WTC11 (cell line): Measurements from ENCODE around the gene BMP8B. TPM values are rescaled to one million over a fixed set of nuclear protein-coding genes. Genes with fewer than 3 reads are reported as not detected.

Experiments
- ATAC-seq: fragments of 200-7000 bp; cut with Tn5 transposase; 2 replicates; pipeline ENCODE4 v1.10.0; 2021; ENCODE audit warnings: mild to moderate bottlenecking, moderate library complexity
- CTCF ChIA-PET: fragments of 300-600 bp; sonication (Branson Sonifier 250); formaldehyde crosslinking; loops from one replicate; lab custom pipeline; 2021; ENCODE audit warnings: antibody characterized with exemption; lab: Charles Lee
- POLR2A ChIA-PET: fragments of 350-600 bp; sonication (Branson Sonifier 250); formaldehyde crosslinking; loops from one replicate; lab custom pipeline; 2021; ENCODE audit warnings: antibody characterized with exemption; lab: Charles Lee
- DNase-seq: peaks from one replicate; pipeline ENCODE4 v3.0.0; 2021; ENCODE audit warnings: low spot score
- H3K27ac Mint-ChIP-seq: 2 replicates; pipeline ENCODE4 v1.8.0; 2021; ENCODE audit warnings: mixed read lengths
- H3K27me3 Mint-ChIP-seq: 2 replicates; pipeline ENCODE4 v1.8.0; 2021; ENCODE audit warnings: low read depth, mild to moderate bottlenecking, moderate library complexity, mixed read lengths
- H3K36me3 Mint-ChIP-seq: 2 replicates; pipeline ENCODE4 v1.8.0; 2021; ENCODE audit warnings: mixed read lengths
- H3K4me1 Mint-ChIP-seq: 2 replicates; pipeline ENCODE4 v1.8.0; 2022; ENCODE audit warnings: mixed read lengths
- H3K4me3 Mint-ChIP-seq: 2 replicates; pipeline ENCODE4 v1.8.0; 2021; ENCODE audit warnings: mild to moderate bottlenecking, moderate library complexity, mixed read lengths
- H3K9me3 Mint-ChIP-seq: 2 replicates; pipeline ENCODE4 v1.8.0; 2021; ENCODE audit warnings: mixed read lengths
- CREB1 ChIP-seq: sonication (generic); formaldehyde crosslinking; IDR thresholded peaks from 2 replicates; pipeline ENCODE4 v1.8.0; 2023; ENCODE audit warnings: mild to moderate bottlenecking, missing genetic modification reagents
- EMX1 ChIP-seq: fragments of 250-450 bp; sonication (Bioruptor Pico); IDR thresholded peaks from 2 replicates; pipeline ENCODE4 v1.8.0; 2021; ENCODE audit warnings: mild to moderate bottlenecking
- FOXK1 ChIP-seq: sonication (generic); formaldehyde crosslinking; IDR thresholded peaks from 2 replicates; pipeline ENCODE4 v1.8.0; 2022; ENCODE audit warnings: mild to moderate bottlenecking, moderate library complexity, missing genetic modification reagents
- FOXP1 ChIP-seq: sonication (generic); formaldehyde crosslinking; IDR thresholded peaks from 2 replicates; pipeline ENCODE4 v1.8.0; 2022; ENCODE audit warnings: missing genetic modification reagents, mild to moderate bottlenecking, moderate library complexity, borderline replicate concordance
- HMGA2 ChIP-seq: fragments of 250-450 bp; sonication (Bioruptor Pico); IDR thresholded peaks from 2 replicates; pipeline ENCODE4 v1.4.0; 2021; ENCODE audit warnings: mild to moderate bottlenecking, moderate library complexity
- JUN ChIP-seq: sonication (generic); formaldehyde crosslinking; IDR thresholded peaks from 2 replicates; pipeline ENCODE4 v1.8.0; 2023; ENCODE audit warnings: mild to moderate bottlenecking, missing genetic modification reagents
- KAT7 ChIP-seq: sonication (generic); formaldehyde crosslinking; IDR thresholded peaks from 2 replicates; pipeline ENCODE4 v1.8.1; 2023; ENCODE audit warnings: missing genetic modification reagents, mild to moderate bottlenecking, borderline replicate concordance
- NFATC4 ChIP-seq: fragments of 250-450 bp; sonication (Bioruptor Pico); IDR thresholded peaks from 2 replicates; pipeline ENCODE4 v1.9.0; 2021; ENCODE audit warnings: mild to moderate bottlenecking
- OVOL2 ChIP-seq: fragments of 250-450 bp; sonication (Bioruptor Pico); IDR thresholded peaks from 2 replicates; pipeline ENCODE4 v1.9.0; 2021; ENCODE audit warnings: mild to moderate bottlenecking, borderline replicate concordance
- ZNF121 ChIP-seq: sonication (generic); formaldehyde crosslinking; IDR thresholded peaks from 2 replicates; pipeline ENCODE4 v1.8.0; 2023; ENCODE audit warnings: missing genetic modification reagents
- ZNF219 ChIP-seq: sonication (generic); formaldehyde crosslinking; IDR thresholded peaks from 2 replicates; pipeline ENCODE4 v1.8.0; 2023; ENCODE audit warnings: missing genetic modification reagents, mild to moderate bottlenecking, borderline replicate concordance
- ZNF425 ChIP-seq: fragments of 250-450 bp; sonication (Bioruptor Pico); conservative IDR thresholded peaks from 2 replicates; pipeline ENCODE4 v1.9.0; 2021; ENCODE audit warnings: mild to moderate bottlenecking
- total RNA-seq: library from RNA; stranded (reverse); gene quantifications from 3 replicates; pipeline ENCODE4 v1.2.3, GENCODE V29; 2021
- TF ChIP-seq, protein P1 (sequence below): fragments of 250-450 bp; sonication (Bioruptor Pico); IDR thresholded peaks from 2 replicates; pipeline ENCODE4 v1.9.0; 2021; ENCODE audit warnings: mild to moderate bottlenecking, borderline replicate concordance
- TF ChIP-seq, protein P2 (sequence below): sonication (generic); formaldehyde crosslinking; IDR thresholded peaks from 2 replicates; pipeline ENCODE4 v1.8.0; 2022; ENCODE audit warnings: mild to moderate bottlenecking, missing genetic modification reagents
- TF ChIP-seq, protein P3 (sequence below): sonication (generic); formaldehyde crosslinking; IDR thresholded peaks from 2 replicates; pipeline ENCODE4 v1.8.0; 2023; ENCODE audit warnings: mild to moderate bottlenecking, missing genetic modification reagents

The BMP8B gene
- total RNA-seq, 1 experiment from 2014 or later: 0.74 TPM

GRCh38 chr1:39812913-39813312 lies 24.2 kb upstream of the BMP8B start (continued):
- TF ChIP-seq, protein P1, sequence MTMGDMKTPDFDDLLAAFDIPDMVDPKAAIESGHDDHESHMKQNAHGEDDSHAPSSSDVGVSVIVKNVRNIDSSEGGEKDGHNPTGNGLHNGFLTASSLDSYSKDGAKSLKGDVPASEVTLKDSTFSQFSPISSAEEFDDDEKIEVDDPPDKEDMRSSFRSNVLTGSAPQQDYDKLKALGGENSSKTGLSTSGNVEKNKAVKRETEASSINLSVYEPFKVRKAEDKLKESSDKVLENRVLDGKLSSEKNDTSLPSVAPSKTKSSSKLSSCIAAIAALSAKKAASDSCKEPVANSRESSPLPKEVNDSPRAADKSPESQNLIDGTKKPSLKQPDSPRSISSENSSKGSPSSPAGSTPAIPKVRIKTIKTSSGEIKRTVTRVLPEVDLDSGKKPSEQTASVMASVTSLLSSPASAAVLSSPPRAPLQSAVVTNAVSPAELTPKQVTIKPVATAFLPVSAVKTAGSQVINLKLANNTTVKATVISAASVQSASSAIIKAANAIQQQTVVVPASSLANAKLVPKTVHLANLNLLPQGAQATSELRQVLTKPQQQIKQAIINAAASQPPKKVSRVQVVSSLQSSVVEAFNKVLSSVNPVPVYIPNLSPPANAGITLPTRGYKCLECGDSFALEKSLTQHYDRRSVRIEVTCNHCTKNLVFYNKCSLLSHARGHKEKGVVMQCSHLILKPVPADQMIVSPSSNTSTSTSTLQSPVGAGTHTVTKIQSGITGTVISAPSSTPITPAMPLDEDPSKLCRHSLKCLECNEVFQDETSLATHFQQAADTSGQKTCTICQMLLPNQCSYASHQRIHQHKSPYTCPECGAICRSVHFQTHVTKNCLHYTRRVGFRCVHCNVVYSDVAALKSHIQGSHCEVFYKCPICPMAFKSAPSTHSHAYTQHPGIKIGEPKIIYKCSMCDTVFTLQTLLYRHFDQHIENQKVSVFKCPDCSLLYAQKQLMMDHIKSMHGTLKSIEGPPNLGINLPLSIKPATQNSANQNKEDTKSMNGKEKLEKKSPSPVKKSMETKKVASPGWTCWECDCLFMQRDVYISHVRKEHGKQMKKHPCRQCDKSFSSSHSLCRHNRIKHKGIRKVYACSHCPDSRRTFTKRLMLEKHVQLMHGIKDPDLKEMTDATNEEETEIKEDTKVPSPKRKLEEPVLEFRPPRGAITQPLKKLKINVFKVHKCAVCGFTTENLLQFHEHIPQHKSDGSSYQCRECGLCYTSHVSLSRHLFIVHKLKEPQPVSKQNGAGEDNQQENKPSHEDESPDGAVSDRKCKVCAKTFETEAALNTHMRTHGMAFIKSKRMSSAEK (CRISPR knock-in tag): no peak
- TF ChIP-seq CREB1 (no peak), FOXK1 (CRISPR knock-in tag) (no peak), NFATC4 (CRISPR knock-in tag) (no peak), JUN (CRISPR knock-in tag) (no peak), FOXP1 (no peak), ZNF219 (CRISPR knock-in tag) (no peak), ZNF121 (CRISPR knock-in tag) (no peak), OVOL2 (CRISPR knock-in tag) (no peak), KAT7 (CRISPR knock-in tag) (no peak), EMX1 (no peak)
- TF ChIP-seq, protein P2, sequence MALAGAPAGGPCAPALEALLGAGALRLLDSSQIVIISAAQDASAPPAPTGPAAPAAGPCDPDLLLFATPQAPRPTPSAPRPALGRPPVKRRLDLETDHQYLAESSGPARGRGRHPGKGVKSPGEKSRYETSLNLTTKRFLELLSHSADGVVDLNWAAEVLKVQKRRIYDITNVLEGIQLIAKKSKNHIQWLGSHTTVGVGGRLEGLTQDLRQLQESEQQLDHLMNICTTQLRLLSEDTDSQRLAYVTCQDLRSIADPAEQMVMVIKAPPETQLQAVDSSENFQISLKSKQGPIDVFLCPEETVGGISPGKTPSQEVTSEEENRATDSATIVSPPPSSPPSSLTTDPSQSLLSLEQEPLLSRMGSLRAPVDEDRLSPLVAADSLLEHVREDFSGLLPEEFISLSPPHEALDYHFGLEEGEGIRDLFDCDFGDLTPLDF (CRISPR knock-in tag): no peak
- TF ChIP-seq, all 79 proteins: peak for 0

- Mint-ChIP-seq H3K27ac (no peak overlapping the region), H3K4me3 (no peak overlapping the region), H3K27me3 (peaks cover 10% of the 10 kb centered on the region), H3K9me3 (peaks cover 20% of the 10 kb centered on the region), H3K4me1 (peaks cover 2% of the 10 kb centered on the region), H3K36me3 (peaks cover 11% of the 10 kb centered on the region; the same call in 1 of the 2 replicates)
- ATAC-seq (no peak), DNase-seq (no peak)
- POLR2A ChIA-PET: no interaction called here
- CTCF ChIA-PET: no interaction called here
- peak; percentile 91 for TF ChIP-seq HMGA2
- TF ChIP-seq ZNF425 (CRISPR knock-in tag): no peak
- TF ChIP-seq, protein P3, sequence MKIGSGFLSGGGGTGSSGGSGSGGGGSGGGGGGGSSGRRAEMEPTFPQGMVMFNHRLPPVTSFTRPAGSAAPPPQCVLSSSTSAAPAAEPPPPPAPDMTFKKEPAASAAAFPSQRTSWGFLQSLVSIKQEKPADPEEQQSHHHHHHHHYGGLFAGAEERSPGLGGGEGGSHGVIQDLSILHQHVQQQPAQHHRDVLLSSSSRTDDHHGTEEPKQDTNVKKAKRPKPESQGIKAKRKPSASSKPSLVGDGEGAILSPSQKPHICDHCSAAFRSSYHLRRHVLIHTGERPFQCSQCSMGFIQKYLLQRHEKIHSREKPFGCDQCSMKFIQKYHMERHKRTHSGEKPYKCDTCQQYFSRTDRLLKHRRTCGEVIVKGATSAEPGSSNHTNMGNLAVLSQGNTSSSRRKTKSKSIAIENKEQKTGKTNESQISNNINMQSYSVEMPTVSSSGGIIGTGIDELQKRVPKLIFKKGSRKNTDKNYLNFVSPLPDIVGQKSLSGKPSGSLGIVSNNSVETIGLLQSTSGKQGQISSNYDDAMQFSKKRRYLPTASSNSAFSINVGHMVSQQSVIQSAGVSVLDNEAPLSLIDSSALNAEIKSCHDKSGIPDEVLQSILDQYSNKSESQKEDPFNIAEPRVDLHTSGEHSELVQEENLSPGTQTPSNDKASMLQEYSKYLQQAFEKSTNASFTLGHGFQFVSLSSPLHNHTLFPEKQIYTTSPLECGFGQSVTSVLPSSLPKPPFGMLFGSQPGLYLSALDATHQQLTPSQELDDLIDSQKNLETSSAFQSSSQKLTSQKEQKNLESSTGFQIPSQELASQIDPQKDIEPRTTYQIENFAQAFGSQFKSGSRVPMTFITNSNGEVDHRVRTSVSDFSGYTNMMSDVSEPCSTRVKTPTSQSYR (CRISPR knock-in tag): no peak
Measured at GRCh38 chr1:39808784-39809517, 20.3 kb upstream of the BMP8B start.
